Measurements from ENCODE around the gene TRNAU1AP. TPM values are rescaled to one million over a fixed set of nuclear protein-coding genes. Genes with fewer than 3 reads are reported as not detected.

The TRNAU1AP gene
- total and polyA plus RNA-seq, 2 of the 13 experiments (the other 11 are each of a cell fraction or from before 2014, with no cell fraction given): 29.0 to 42.9 TPM

GRCh38 chr1:28505406-28506187 lies 47.3 kb upstream of the TRNAU1AP start, which contains the start of gene RCC1 (continued):
- TF ChIP-seq ATF4 (CRISPR knock-in tag; IDR thresholded peaks at IDR 0.05) (no peak), CEBPZ (IDR thresholded peaks at IDR 0.05; ENCODE audit: low read length) (no peak), IKZF4 (CRISPR knock-in tag; IDR thresholded peaks at IDR 0.05; ENCODE audit: borderline replicate concordance, low read depth, not compliant biosample characterization) (no peak), KAT7 (CRISPR knock-in tag; IDR thresholded peaks at IDR 0.05; ENCODE audit: borderline replicate concordance) (peak; percentile 64; the same call in 1 of the 2 replicates), ZZZ3 (CRISPR knock-in tag; IDR thresholded peaks at IDR 0.05; ENCODE audit: borderline replicate concordance) (peak; percentile 60; the same call in 1 of the 2 replicates), MTF1 (CRISPR knock-in tag; IDR thresholded peaks at IDR 0.05) (no peak), ZNF703 (CRISPR knock-in tag; IDR thresholded peaks at IDR 0.05; ENCODE audit: borderline replicate concordance) (no peak), HMG20A (CRISPR knock-in tag; IDR thresholded peaks at IDR 0.05; ENCODE audit: borderline replicate concordance) (no peak), EP300 (IDR thresholded peaks at IDR 0.05; ENCODE audit: low read depth in 2 of 2, low read length in 2 of 2) (no peak), EP300 (CRISPR knock-in tag; IDR thresholded peaks at IDR 0.05; ENCODE audit: borderline replicate concordance) (no peak; the same call in 1 of the 2 replicates), ZNF556 (CRISPR knock-in tag; IDR thresholded peaks at IDR 0.05; ENCODE audit: borderline replicate concordance) (0 out of 2 replicates have a peak, but pooled peaks have one; percentile 41), MTERF4 (CRISPR knock-in tag; IDR thresholded peaks at IDR 0.05) (no peak), ZNF724P (CRISPR knock-in tag; IDR thresholded peaks at IDR 0.05; ENCODE audit: borderline replicate concordance) (no peak; the same call in 1 of the 2 replicates), CBX5 (CRISPR knock-in tag; IDR thresholded peaks at IDR 0.05; ENCODE audit: borderline replicate concordance) (no peak; the same call in 1 of the 2 replicates), MTA1 (CRISPR knock-in tag; IDR thresholded peaks at IDR 0.05; ENCODE audit: borderline replicate concordance) (no peak), ZNF776 (CRISPR knock-in tag; IDR thresholded peaks at IDR 0.05) (no peak), ZNF598 (CRISPR knock-in tag; IDR thresholded peaks at IDR 0.05; ENCODE audit: borderline replicate concordance) (no peak), ZBTB21 (CRISPR knock-in tag; IDR thresholded peaks at IDR 0.05) (0 out of 2 replicates have a peak, but pooled peaks have one; percentile 33), MAFF (IDR thresholded peaks at IDR 0.05; ENCODE audit: low read depth, low read length) (no peak), CSRNP2 (CRISPR knock-in tag; conservative IDR thresholded peaks at IDR 0.05; ENCODE audit: low read depth) (no peak), ZNF605 (CRISPR knock-in tag; IDR thresholded peaks at IDR 0.05) (peak; percentile 70; the same call in 1 of the 2 replicates), ZFP82 (CRISPR knock-in tag; IDR thresholded peaks at IDR 0.05; ENCODE audit: borderline replicate concordance) (0 out of 2 replicates have a peak, but pooled peaks have one; percentile 3)
